ENCODE measurements around the gene PBLD. TPM values are rescaled to one million over a fixed set of nuclear protein-coding genes. Genes with fewer than 3 reads are reported as not detected.
A peak's percentile ranks its signal among the peaks of the same experiment; 100 is the strongest.

Gene PBLD
- total RNA-seq, 4 donors from 2014 or later = 5.7 to 9.5 (median 8.0) TPM

DNA sequence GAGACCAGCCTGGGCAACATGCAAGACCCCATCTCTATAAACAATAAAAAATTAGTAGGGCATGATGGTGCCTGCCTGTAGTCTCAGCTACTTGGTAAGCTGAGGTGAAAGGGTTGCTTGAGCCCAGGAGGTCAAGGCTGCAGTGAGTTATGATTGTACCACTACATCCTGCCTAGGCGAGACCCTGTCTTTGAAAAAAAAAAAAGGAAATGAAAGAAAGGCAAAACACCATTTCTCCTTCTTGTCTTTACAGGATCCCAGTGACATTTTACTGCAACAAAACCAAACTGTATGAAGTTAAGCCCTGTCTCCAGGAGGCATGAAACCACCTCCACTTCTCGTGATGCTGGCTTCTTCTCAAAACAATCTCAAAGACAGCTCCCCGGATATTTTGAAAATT lies 29.9 kb upstream of the PBLD start:
- no peaks in the 10 kb centered on the region for H3K9me3 ChIP-seq
- 82 to 92% methylated on average over 3 of the region's 3 CpGs for WGBS, 2 donors (ENCODE audit: low coverage in 1 of 2)
- TF ChIP-seq POLR2A (IDR thresholded peaks at IDR 0.05) (no peak), POLR2AphosphoS5 (IDR thresholded peaks at IDR 0.05) (no peak), EP300 (IDR thresholded peaks at IDR 0.05) (no peak)
- TF ChIP-seq, protein P1, sequence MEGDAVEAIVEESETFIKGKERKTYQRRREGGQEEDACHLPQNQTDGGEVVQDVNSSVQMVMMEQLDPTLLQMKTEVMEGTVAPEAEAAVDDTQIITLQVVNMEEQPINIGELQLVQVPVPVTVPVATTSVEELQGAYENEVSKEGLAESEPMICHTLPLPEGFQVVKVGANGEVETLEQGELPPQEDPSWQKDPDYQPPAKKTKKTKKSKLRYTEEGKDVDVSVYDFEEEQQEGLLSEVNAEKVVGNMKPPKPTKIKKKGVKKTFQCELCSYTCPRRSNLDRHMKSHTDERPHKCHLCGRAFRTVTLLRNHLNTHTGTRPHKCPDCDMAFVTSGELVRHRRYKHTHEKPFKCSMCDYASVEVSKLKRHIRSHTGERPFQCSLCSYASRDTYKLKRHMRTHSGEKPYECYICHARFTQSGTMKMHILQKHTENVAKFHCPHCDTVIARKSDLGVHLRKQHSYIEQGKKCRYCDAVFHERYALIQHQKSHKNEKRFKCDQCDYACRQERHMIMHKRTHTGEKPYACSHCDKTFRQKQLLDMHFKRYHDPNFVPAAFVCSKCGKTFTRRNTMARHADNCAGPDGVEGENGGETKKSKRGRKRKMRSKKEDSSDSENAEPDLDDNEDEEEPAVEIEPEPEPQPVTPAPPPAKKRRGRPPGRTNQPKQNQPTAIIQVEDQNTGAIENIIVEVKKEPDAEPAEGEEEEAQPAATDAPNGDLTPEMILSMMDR (IDR thresholded peaks at IDR 0.05) = no peak
- H3K4me3 ChIP-seq = no peak overlapping the region
- peaks cover 0 to 87% of the 10 kb centered on the region in 2 donors for H3K36me3 ChIP-seq
- H3K27ac ChIP-seq = no peak overlapping the region
- no peaks in the 10 kb centered on the region for H3K4me1 ChIP-seq
- H3K27me3 ChIP-seq = no peaks in the 10 kb centered on the region
- no peak for ATAC-seq

GRCh38 chr10:68359189-68359588 lies 26.5 kb upstream of the PBLD start:
- Histone ChIP-seq H3K4me1 (no peaks in the 10 kb centered on the region), H3K27ac (no peak overlapping the region), H3K9me3 (no peaks in the 10 kb centered on the region), H3K4me3 (no peak overlapping the region), H3K27me3 (no peaks in the 10 kb centered on the region), H3K36me3 (peaks cover 0 to 92% of the 10 kb centered on the region in 2 donors)
- TF ChIP-seq POLR2A (IDR thresholded peaks at IDR 0.05) = no peak
- TF ChIP-seq EP300 (IDR thresholded peaks at IDR 0.05) = no peak
- TF ChIP-seq POLR2AphosphoS5 (IDR thresholded peaks at IDR 0.05) = no peak
- TF ChIP-seq, protein P1 (IDR thresholded peaks at IDR 0.05) = no peak
- WGBS, 2 donors (ENCODE audit: low coverage in 1 of 2) = 85 to 100% methylated on average over 4 to 6 of the region's 6 CpGs
- no peak for ATAC-seq

DNA sequence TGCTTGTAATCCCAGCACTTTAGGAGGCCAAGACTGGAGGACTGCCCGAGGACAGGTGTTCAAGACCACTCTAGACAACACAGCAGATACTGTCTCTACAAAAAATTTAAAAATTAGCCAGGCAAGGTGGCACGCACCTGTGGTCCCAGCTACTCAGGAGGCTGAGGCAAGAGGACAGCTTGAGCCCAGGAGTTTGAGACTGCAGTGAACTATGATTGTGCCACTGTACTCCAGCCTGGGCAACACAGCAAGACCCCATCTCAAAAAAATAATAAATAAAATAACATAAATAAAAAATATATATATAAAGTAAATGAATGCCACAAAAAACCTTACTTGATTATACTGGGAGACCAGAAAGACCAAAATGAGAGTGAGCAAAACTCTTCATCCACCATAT lies 20.8 kb upstream of the PBLD start:
- TF ChIP-seq POLR2A (IDR thresholded peaks at IDR 0.05) = no peak
- Histone ChIP-seq H3K4me3 (no peak overlapping the region), H3K36me3 (peaks cover 0 to 90% of the 10 kb centered on the region in 2 donors), H3K9me3 (no peaks in the 10 kb centered on the region), H3K4me1 (peaks cover 0 to 3% (median 0%) of the 10 kb centered on the region in 3 donors), H3K27me3 (no peaks in the 10 kb centered on the region), H3K27ac (no peak overlapping the region)
- ATAC-seq = no peak
- 86% methylated on average over 2 of the region's 2 CpGs; no CpG with 5 or more reads in 1 of the 2 donors for WGBS, 2 donors (ENCODE audit: low coverage in 1 of 2)

DNA sequence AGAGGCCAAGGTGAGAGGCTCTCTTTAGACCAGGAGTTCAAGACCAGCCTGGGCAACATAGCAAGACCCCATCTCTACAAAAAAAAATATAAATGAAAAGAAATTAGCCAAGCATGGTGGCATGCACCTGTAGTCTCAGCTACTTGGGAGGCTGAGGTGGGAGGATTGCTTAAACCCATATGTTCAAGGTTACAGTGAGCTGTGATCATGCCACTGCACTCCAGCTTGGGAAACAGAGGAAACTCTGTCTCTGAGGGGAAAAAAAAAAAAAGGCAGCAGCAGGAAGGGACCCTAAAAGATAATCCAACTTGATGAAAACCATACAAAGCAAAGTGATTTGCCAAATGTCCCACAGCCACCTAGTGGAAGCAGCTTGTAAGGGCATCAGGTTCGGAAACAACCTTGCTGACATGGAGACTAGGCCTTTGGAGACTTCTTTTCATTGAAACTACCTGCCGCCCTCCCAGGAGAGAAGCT lies 15.6 kb upstream of the PBLD start:
- TF ChIP-seq, protein P1 (IDR thresholded peaks at IDR 0.05) = peak; percentile 30 to 61 (median 40)
- no peak for TF ChIP-seq POLR2AphosphoS5 (IDR thresholded peaks at IDR 0.05)
- 27 to 73% methylated on average over 2 of the region's 2 CpGs for WGBS, 2 donors (ENCODE audit: low coverage in 1 of 2)
- peaks cover 6 to 92% of the 10 kb centered on the region in 2 donors for H3K36me3 ChIP-seq
- no peak overlapping the region for H3K4me3 ChIP-seq
- peaks cover 0 to 4% (median 0%) of the 10 kb centered on the region in 3 donors for H3K4me1 ChIP-seq
- no peaks in the 10 kb centered on the region for H3K9me3 ChIP-seq
- H3K27me3 ChIP-seq = no peaks in the 10 kb centered on the region
- ATAC-seq = no peak
- peak overlapping the region in 1 of 4 donors; percentile 6 for H3K27ac ChIP-seq

DNA sequence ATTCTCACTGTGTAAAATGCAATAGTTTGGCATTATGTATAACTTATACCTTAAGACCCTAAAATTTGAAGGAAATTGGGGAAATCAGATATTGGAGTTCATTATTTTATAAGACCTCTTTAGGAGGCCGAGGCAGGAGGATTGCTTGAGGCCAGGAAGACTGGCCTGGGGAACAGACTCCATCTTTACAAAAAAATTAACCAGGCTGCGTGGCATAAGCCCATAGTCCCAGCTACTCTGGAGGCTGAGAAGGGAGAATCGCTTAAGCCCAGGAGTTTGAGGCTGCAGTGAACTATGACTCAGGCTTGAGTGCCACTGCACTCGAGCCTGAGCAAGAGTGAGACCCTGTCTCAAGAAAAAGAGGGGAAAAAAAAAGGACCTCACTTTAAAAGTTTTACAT lies 14.0 kb upstream of the PBLD start:
- 75 to 94% methylated on average over 4 of the region's 4 CpGs for WGBS, 2 donors (ENCODE audit: low coverage in 1 of 2)
- H3K27me3 ChIP-seq = no peaks in the 10 kb centered on the region
- no peaks in the 10 kb centered on the region for H3K9me3 ChIP-seq
- peaks cover 6 to 92% of the 10 kb centered on the region in 2 donors for H3K36me3 ChIP-seq
- peaks cover 0 to 4% (median 0%) of the 10 kb centered on the region in 3 donors for H3K4me1 ChIP-seq
- H3K27ac ChIP-seq = no peak overlapping the region
- no peak overlapping the region for H3K4me3 ChIP-seq
- no peak for ATAC-seq
- TF ChIP-seq POLR2AphosphoS5 (IDR thresholded peaks at IDR 0.05) (no peak), EP300 (IDR thresholded peaks at IDR 0.05) (no peak), POLR2A (IDR thresholded peaks at IDR 0.05) (no peak)
- TF ChIP-seq, protein P1 (IDR thresholded peaks at IDR 0.05) = no peak

Data from gastroesophageal sphincter (tissue), 4 donors.